MM.1S (cell line): ENCODE results near the gene PCDHA7.
"Not testable (repeated sequence)": the region's sequence is repeated elsewhere in the genome, so short reads cannot be mapped to it uniquely, and the experiment has no call there.

Experiments
- DNase-seq: peaks from one replicate; pipeline ENCODE4 v3.0.0-alpha.2; 2015
- H2AFZ ChIP-seq: fragments of 300-600 bp; sonication (generic); 2 replicates; pipeline ENCODE4 v1.6.0; 2016; ENCODE audit warnings: antibody characterized with exemption, low read length
- H3F3A ChIP-seq: fragments of 300-600 bp; sonication (generic); 2 replicates; pipeline ENCODE4 v1.6.1; 2016; ENCODE audit warnings: mild to moderate bottlenecking, antibody characterized with exemption, low read length, moderate library complexity, mixed read lengths; ENCODE audit not compliant: insufficient read depth
- H3K27ac ChIP-seq: fragments of 300-600 bp; sonication (generic); 2 replicates; pipeline ENCODE4 v1.5.1; 2016; ENCODE audit warnings: mild to moderate bottlenecking, low read length
- H3K27me3 ChIP-seq: fragments of 300-600 bp; sonication (generic); replicated peaks from 2 replicates; pipeline ENCODE4 v1.6.0; 2016; ENCODE audit warnings: low read length; ENCODE audit not compliant: insufficient read depth
- H3K36me3 ChIP-seq: fragments of 300-600 bp; sonication (generic); replicated peaks from 2 replicates; pipeline ENCODE4 v1.6.1; 2016; ENCODE audit warnings: mild to moderate bottlenecking, low read length, mixed read lengths; ENCODE audit not compliant: insufficient read depth
- H3K4me1 ChIP-seq: fragments of 300-600 bp; sonication (generic); 2 replicates; pipeline ENCODE4 v1.6.1; 2016; ENCODE audit warnings: low read length, mixed read lengths
- H3K4me2 ChIP-seq: fragments of 300-600 bp; sonication (generic); 2 replicates; pipeline ENCODE4 v1.6.0; 2016; ENCODE audit warnings: low read depth, low read length
- H3K4me3 ChIP-seq: fragments of 300-600 bp; sonication (generic); 2 replicates; pipeline ENCODE4 v1.5.1; 2016; ENCODE audit warnings: low read length, mixed read lengths
- H3K79me2 ChIP-seq: fragments of 300-600 bp; sonication (generic); 2 replicates; pipeline ENCODE4 v1.6.1; 2016; ENCODE audit warnings: mixed run types, low read length, mixed read lengths
- H3K9ac ChIP-seq: fragments of 300-600 bp; sonication (generic); 2 replicates; pipeline ENCODE4 v1.6.1; 2016; ENCODE audit warnings: low read length, mixed read lengths
- H3K9me2 ChIP-seq: fragments of 300-600 bp; sonication (generic); replicated peaks from 2 replicates; pipeline ENCODE4 v1.6.1; 2016; ENCODE audit warnings: mild to moderate bottlenecking, low read length, mixed read lengths; ENCODE audit not compliant: insufficient read depth
- H3K9me3 ChIP-seq: fragments of 300-600 bp; sonication (generic); replicated peaks from 2 replicates; pipeline ENCODE4 v1.6.1; 2016; ENCODE audit warnings: mild to moderate bottlenecking, low read length, mixed read lengths; ENCODE audit not compliant: insufficient read depth
- H4K20me1 ChIP-seq: fragments of 300-600 bp; sonication (generic); 2 replicates; pipeline ENCODE4 v1.6.1; 2016; ENCODE audit warnings: mild to moderate bottlenecking, low read length, moderate library complexity, mixed read lengths; ENCODE audit not compliant: insufficient read depth
- EZH2 ChIP-seq: fragments of 300-600 bp; sonication (generic); optimal IDR thresholded peaks from 2 replicates; pipeline ENCODE3; 2017; ENCODE audit warnings: low read depth, mild to moderate bottlenecking, antibody characterized with exemption, low read length, mixed read lengths
- EZH2phosphoT487 ChIP-seq: fragments of 300-600 bp; sonication (generic); IDR thresholded peaks from 2 replicates; pipeline ENCODE4 v1.6.1; 2018; ENCODE audit warnings: antibody characterized with exemption, low read length
- TF ChIP-seq, protein P1 (sequence below): fragments of 300-600 bp; sonication (generic); IDR thresholded peaks from 2 replicates; pipeline ENCODE4 v1.5.1; 2016; ENCODE audit warnings: antibody characterized with exemption, low read length, mixed read lengths

PCDHA7 gene

DNA sequence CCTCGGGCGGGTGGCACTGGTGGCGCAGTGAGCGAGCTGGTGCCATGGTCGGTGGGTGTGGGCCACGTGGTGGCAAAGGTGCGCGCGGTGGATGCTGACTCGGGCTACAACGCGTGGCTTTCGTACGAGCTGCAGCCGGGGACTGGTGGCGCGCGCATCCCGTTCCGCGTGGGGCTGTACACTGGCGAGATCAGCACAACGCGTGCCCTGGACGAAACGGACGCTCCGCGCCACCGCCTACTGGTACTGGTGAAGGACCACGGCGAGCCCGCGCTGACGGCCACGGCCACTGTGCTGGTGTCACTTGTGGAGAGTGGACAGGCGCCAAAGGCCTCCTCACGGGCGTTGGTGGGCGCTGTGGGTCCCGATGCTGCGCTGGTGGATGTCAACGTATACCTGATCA, 25.2 kb upstream of the PCDHA7 start:
- no peak for TF ChIP-seq EZH2phosphoT487
- TF ChIP-seq EZH2: no peak
- TF ChIP-seq, protein P1, sequence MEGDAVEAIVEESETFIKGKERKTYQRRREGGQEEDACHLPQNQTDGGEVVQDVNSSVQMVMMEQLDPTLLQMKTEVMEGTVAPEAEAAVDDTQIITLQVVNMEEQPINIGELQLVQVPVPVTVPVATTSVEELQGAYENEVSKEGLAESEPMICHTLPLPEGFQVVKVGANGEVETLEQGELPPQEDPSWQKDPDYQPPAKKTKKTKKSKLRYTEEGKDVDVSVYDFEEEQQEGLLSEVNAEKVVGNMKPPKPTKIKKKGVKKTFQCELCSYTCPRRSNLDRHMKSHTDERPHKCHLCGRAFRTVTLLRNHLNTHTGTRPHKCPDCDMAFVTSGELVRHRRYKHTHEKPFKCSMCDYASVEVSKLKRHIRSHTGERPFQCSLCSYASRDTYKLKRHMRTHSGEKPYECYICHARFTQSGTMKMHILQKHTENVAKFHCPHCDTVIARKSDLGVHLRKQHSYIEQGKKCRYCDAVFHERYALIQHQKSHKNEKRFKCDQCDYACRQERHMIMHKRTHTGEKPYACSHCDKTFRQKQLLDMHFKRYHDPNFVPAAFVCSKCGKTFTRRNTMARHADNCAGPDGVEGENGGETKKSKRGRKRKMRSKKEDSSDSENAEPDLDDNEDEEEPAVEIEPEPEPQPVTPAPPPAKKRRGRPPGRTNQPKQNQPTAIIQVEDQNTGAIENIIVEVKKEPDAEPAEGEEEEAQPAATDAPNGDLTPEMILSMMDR: no peak
- Histone ChIP-seq H3K9me2 (no peaks in the 10 kb centered on the region), H3K36me3 (no peaks in the 10 kb centered on the region), H3K4me2 (no peak overlapping the region), H2AFZ (no peak overlapping the region), H3K27ac (no peak overlapping the region), H3K9ac (no peak overlapping the region), H3K9me3 (no peaks in the 10 kb centered on the region), H3K79me2 (no peaks in the 10 kb centered on the region), H3K4me1 (no peaks in the 10 kb centered on the region), H4K20me1 (no peaks in the 10 kb centered on the region), H3F3A (no peaks in the 10 kb centered on the region), H3K4me3 (no peak overlapping the region), H3K27me3 (no peaks in the 10 kb centered on the region)
- DNase-seq: no peak

DNA sequence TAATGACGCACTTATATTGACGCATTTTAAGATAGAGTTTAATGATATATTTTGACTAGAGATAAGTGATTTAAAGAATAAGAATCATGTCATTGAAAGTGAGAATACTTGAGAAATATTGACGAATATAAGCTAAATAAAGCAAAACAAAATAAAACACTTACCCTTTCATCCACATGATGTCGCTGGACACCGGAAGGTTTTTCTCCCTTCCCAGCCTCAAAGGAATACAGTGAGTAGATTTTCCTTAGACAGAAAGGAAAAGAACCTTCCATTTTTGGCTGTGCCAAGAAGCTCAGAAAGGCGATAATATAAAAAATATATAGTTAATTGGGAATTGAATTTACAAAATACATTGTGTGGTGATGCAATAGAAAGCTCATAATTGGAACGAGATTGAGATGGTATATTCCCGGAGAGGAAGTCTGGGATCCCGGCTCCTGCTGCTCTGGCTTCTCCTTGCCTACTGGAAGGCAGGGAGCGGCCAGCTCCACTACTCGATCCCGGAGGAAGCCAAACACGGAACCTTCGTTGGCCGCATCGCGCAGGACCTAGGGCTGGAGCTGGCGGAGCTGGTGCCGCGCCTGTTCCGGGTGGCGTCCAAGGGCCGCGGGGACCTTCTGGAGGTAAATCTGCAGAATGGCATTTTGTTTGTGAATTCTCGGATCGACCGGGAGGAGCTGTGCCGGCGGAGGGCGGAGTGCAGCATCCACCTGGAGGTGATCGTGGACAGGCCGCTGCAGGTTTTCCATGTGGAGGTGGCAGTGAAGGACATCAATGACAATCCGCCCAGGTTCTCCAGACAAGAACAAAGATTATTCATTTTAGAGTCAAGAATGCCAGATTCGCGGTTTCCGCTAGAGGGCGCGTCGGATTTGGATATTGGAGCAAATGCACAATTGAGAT, 12.4 kb upstream of the PCDHA7 start, which contains the start of gene PCDHA5:
PCDHA5 (plus strand) TSS at position 239 of the 906 bp plus-strand sequence.
- no peak within 1 kb of the TSS for H3K27ac ChIP-seq
- no peaks in the 10 kb centered on the region for H3K4me1 ChIP-seq
- H3K4me2 ChIP-seq: no peak within 1 kb of the TSS
- no peak for TF ChIP-seq EZH2
- TF ChIP-seq, protein P1: peak; percentile 42
- H3K79me2 ChIP-seq: no peaks in the 10 kb centered on the region
- no peak within 1 kb of the TSS for H3K9ac ChIP-seq
- H3K9me3 ChIP-seq: no peaks in the 10 kb centered on the region
- H3K9me2 ChIP-seq: no peaks in the 10 kb centered on the region
- H3F3A ChIP-seq: no peaks in the 10 kb centered on the region
- no peaks in the 10 kb centered on the region for H4K20me1 ChIP-seq
- no peaks in the 10 kb centered on the region for H3K36me3 ChIP-seq
- DNase-seq: no peak
- no peak within 1 kb of the TSS for H3K4me3 ChIP-seq
- H2AFZ ChIP-seq: no peak within 1 kb of the TSS
- H3K27me3 ChIP-seq: no peaks in the 10 kb centered on the region

DNA sequence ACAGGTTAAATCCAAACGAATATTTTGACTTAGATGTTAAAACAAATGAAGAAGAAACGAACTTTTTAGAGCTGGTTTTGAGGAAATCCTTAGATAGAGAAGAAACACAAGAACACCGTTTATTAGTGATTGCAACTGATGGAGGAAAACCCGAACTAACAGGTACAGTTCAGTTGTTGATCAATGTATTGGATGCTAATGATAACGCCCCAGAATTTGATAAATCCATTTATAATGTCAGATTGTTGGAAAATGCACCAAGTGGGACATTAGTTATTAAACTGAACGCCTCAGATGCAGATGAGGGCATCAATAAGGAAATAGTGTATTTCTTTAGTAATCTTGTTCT, 11.8 kb upstream of the PCDHA7 start:
- H3K27me3 ChIP-seq: no peaks in the 10 kb centered on the region
- DNase-seq: no peak
- no peaks in the 10 kb centered on the region for H3K79me2 ChIP-seq
- H3F3A ChIP-seq: no peaks in the 10 kb centered on the region
- H3K4me2 ChIP-seq: no peak overlapping the region
- no peaks in the 10 kb centered on the region for H3K4me1 ChIP-seq
- H3K9me3 ChIP-seq: no peaks in the 10 kb centered on the region
- no peak overlapping the region for H3K4me3 ChIP-seq
- no peaks in the 10 kb centered on the region for H4K20me1 ChIP-seq
- H3K27ac ChIP-seq: no peak overlapping the region
- H2AFZ ChIP-seq: no peak overlapping the region
- no peak for TF ChIP-seq EZH2
- TF ChIP-seq EZH2phosphoT487: no peak
- TF ChIP-seq, protein P1: no peak
- H3K9me2 ChIP-seq: no peaks in the 10 kb centered on the region
- H3K36me3 ChIP-seq: no peaks in the 10 kb centered on the region
- H3K9ac ChIP-seq: no peak overlapping the region

DNA sequence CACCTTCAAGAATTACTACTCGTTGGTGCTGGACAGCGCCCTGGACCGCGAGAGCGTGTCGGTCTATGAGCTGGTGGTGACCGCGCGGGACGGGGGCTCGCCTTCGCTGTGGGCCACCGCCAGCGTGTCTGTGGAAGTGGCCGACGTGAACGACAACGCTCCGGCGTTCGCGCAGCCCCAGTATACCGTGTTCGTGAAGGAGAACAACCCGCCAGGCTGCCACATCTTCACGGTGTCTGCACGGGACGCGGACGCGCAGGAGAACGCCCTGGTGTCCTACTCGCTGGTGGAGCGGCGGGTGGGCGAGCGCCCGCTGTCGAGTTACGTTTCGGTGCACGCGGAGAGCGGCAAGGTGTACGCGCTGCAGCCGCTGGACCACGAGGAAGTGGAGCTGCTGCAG, 11.1 kb upstream of the PCDHA7 start:
- not testable (repeated sequence) for DNase-seq, H3K4me1 ChIP-seq, H3K9me3 ChIP-seq, H2AFZ ChIP-seq, H3F3A ChIP-seq, H3K4me2 ChIP-seq, H3K79me2 ChIP-seq, H3K36me3 ChIP-seq, H4K20me1 ChIP-seq, H3K27ac ChIP-seq, H3K9ac ChIP-seq, H3K9me2 ChIP-seq, H3K27me3 ChIP-seq, H3K4me3 ChIP-seq
